Mucosa of rectum (tissue), 2 donors: ENCODE data around the gene SIRPD.
A peak's percentile ranks its signal among the peaks of the same experiment; 100 is the strongest.

Experiments used
- H3K27ac ChIP-seq, 2 donors: one replicate each; pipeline ENCODE4 v1.7.0; 2013; ENCODE audit warnings: inconsistent platforms in 2 of 2, low read depth in 2 of 2, low read length in 2 of 2
- H3K27me3 ChIP-seq, 2 donors: one replicate each; pipeline ENCODE4 v1.7.0; 2013; ENCODE audit warnings: low read length in 2 of 2; ENCODE audit not compliant: control insufficient read depth in 2 of 2, insufficient read depth in 2 of 2
- H3K36me3 ChIP-seq, 2 donors: one replicate each; pipeline ENCODE4 v1.7.0; 2013; ENCODE audit warnings: low read length in 2 of 2; ENCODE audit not compliant: control insufficient read depth in 2 of 2, insufficient read depth in 2 of 2
- H3K4me1 ChIP-seq, 2 donors: one replicate each; pipeline ENCODE4 v1.7.0; 2013; ENCODE audit warnings: low read length in 2 of 2, mild to moderate bottlenecking in 1 of 2; ENCODE audit not compliant: control insufficient read depth in 2 of 2, insufficient read depth in 2 of 2
- H3K4me3 ChIP-seq, 2 donors: one replicate each; pipeline ENCODE4 v1.7.0; 2013; ENCODE audit warnings: low read length in 2 of 2
- H3K9ac ChIP-seq, 2 donors: one replicate each; pipeline ENCODE4 v1.7.0; 2013; ENCODE audit warnings: low read length in 2 of 2, low read depth in 1 of 2, mild to moderate bottlenecking in 1 of 2
- H3K9me3 ChIP-seq, 2 donors: one replicate each; pipeline ENCODE4 v1.7.0; 2013; ENCODE audit warnings: low read length in 2 of 2; ENCODE audit not compliant: control insufficient read depth in 2 of 2
- donor health status: healthy.
- donor health status: Normal muscosa, but diverticular disease.

Gene SIRPD

DNA sequence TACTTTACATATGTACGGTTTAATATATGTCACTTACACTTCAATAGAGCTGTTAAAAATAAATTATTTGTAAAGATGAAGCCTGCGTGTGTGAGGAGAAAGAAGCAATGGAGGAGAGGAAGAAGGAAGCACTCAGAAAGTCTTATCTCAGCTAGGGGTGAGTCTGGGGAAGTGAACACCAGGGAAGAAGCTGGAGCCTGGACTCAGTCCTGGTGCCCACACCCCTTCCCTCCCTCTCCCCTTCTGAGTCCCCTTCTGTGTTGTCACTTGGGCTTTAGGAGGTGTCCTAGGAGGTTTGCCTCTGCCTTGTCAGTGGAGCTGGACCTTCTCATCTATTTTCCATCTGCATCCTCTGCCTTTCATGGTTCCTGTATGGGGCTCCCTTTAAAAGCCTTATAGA is 68.2 kb downstream of the SIRPD start:
- H3K4me3 ChIP-seq = peak overlapping the region in 1 of 2 donors; percentile 48
- H3K9ac ChIP-seq = no peak overlapping the region
- H3K9me3 ChIP-seq = no peaks in the 10 kb centered on the region
- H3K27ac ChIP-seq = peak overlapping the region in 1 of 2 donors; percentile 71
- no peaks in the 10 kb centered on the region for H3K36me3 ChIP-seq
- H3K27me3 ChIP-seq = no peaks in the 10 kb centered on the region
- no peaks in the 10 kb centered on the region for H3K4me1 ChIP-seq

DNA sequence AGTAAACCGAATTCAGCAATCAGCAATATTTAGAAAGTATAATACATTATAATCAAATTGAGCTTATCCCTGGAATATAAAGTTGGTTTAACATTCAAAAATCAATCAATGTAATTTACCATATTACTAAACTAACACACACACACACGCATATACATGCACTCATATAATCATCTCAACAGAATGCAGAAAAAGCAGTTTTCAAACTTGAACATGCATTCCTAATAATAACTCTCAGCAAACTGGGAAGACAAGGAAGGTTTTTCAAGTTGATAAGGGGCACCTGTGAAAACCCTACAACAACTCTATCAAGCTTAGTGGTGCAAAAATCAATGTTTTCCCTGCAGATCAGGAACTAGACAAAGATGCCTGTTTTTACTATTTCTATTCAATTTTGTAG is 70.9 kb downstream of the SIRPD start:
- no peak overlapping the region for H3K4me3 ChIP-seq
- H3K4me1 ChIP-seq = no peaks in the 10 kb centered on the region

DNA sequence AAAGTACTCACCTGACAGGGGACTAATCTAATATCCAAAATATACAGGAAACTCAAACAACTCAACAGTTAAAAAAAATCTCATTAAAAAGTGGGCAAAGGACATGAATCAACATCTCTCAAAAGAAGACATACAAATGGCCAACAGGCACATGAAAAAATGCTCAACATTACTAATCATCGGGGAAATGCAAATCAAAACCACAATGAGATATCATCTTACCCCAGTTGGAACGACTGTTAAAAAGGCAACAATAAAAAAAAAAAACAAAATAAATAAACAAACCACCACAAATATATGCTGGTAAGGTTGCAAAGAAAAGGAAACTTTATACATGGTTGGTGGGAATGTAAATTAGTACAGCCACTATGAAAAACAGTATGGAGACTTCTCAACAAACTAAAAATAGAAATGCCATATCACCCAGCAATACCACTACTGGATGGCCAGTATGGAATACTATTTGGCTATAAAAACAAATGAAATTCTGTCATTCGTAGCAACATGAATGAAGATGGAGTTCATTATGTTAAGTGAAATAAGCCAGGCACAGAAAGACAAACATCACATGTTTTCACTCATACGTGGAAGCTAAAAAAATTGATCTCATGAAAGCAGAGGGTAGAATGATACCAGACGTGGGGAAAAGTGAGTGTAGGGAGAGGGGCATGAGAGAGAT is 72.9 kb downstream of the SIRPD start:
- no peaks in the 10 kb centered on the region for H3K4me1 ChIP-seq

More for the DNA sequence above, 70.9 kb downstream of the SIRPD start:
- no peaks in the 10 kb centered on the region for H3K36me3 ChIP-seq
- no peak overlapping the region for H3K9ac ChIP-seq
- no peak overlapping the region for H3K27ac ChIP-seq
- H3K9me3 ChIP-seq = no peaks in the 10 kb centered on the region
- H3K27me3 ChIP-seq = peaks cover 0 to 1% of the 10 kb centered on the region in 2 donors

More for the DNA sequence above, 72.9 kb downstream of the SIRPD start:
- Histone ChIP-seq H3K4me3 (no peak overlapping the region), H3K36me3 (no peaks in the 10 kb centered on the region), H3K9ac (no peak overlapping the region), H3K27me3 (peaks cover 0 to 1% of the 10 kb centered on the region in 2 donors), H3K9me3 (no peaks in the 10 kb centered on the region), H3K27ac (no peak overlapping the region)
